HepG2 (cell line): ENCODE results near the gene RPS6KA2. TPM values are rescaled to one million over a fixed set of nuclear protein-coding genes. Genes with fewer than 3 reads are reported as not detected.
"Not testable (repeated sequence)": the region's sequence is repeated elsewhere in the genome, so short reads cannot be mapped to it uniquely, and the experiment has no call there.

ENCODE experiments used
- ATAC-seq: fragments of 200-7000 bp; cut with Tn5 transposase; 3 replicates; pipeline ENCODE4 v1.9.1; 2020; ENCODE audit warnings: mild to moderate bottlenecking, moderate library complexity
- BruUV-seq: library from RNA; stranded (reverse); fragments of 400-500 nt; replicated peaks from 2 replicates; lab custom pipeline; 2021; lab: Mats Ljungman, UMichigan
- CTCF ChIA-PET: fragments of 300-600 bp; formaldehyde crosslinking; extraction: SDS; loops from one replicate; lab custom pipeline; 2021; ENCODE audit warnings: low total read pairs, inconsistent platforms, low intra/inter-chr PET ratio; lab: Yijun Ruan, JAX
- POLR2A ChIA-PET: fragments of 350-600 bp; sonication (Branson Sonifier 250); formaldehyde crosslinking; loops from one replicate; lab custom pipeline; 2020; ENCODE audit warnings: antibody characterized with exemption, inconsistent platforms; lab: Yijun Ruan, JAX
- DNase-seq: peaks from one replicate; pipeline ENCODE4 v3.0.0-alpha.2; 2015; ENCODE audit warnings: low spot score
- FAIRE-seq: peaks from 3 replicates; lab custom pipeline; 2011; peaks lifted over from hg19 to GRCh38; lab: Jason Lieb, UNC
- H2AFZ ChIP-seq: one replicate; pipeline ENCODE4 v1.6.1; 2011; ENCODE audit warnings: low read length, inconsistent platforms
- H3K27ac ChIP-seq: fragments of 300-600 bp; 3 replicates; pipeline ENCODE4 v1.8.0; 2011; ENCODE audit warnings: mixed run types, mild to moderate bottlenecking, mixed read lengths, low read length, inconsistent platforms; ENCODE audit not compliant: insufficient read depth; ENCODE audit errors: extremely low read length
- H3K27me3 ChIP-seq, 2 experiments: fragments of 200-600 bp in 1 of 2; 2 replicates in 1 of 2; 3 replicates in 1 of 2; pipeline versions ENCODE4 v1.6.0 to v1.8.0; 2011; ENCODE audit warnings: low read length in 2 of 2, mild to moderate bottlenecking in 2 of 2, moderate library complexity in 2 of 2, inconsistent platforms in 1 of 2; ENCODE audit not compliant: insufficient read depth in 2 of 2, control insufficient read depth in 1 of 2
- H3K36me3 ChIP-seq, 2 experiments: fragments of 200-600 bp in 1 of 2; replicated peaks in 1 of 2; 2 replicates in 1 of 2; 3 replicates in 1 of 2; pipeline versions ENCODE4 v1.5.1 to v1.8.0; 2011; ENCODE audit warnings: low read length in 2 of 2, inconsistent platforms in 1 of 2; ENCODE audit not compliant: insufficient read depth in 2 of 2, control insufficient read depth in 1 of 2
- H3K4me1 ChIP-seq: 2 replicates; pipeline ENCODE4 v1.5.1; 2012; ENCODE audit warnings: low read length, inconsistent platforms; ENCODE audit not compliant: insufficient read depth
- H3K4me2 ChIP-seq: 2 replicates; pipeline ENCODE4 v1.6.0; 2011; ENCODE audit warnings: low read depth, low read length, inconsistent platforms
- H3K4me3 ChIP-seq, 3 experiments: fragments of 200-600 bp in 1 of 3; sonication (generic), shearing (Covaris generic) in 1 of 3; replicated peaks in 1 of 3; 2 replicates each; pipeline ENCODE4 v1.5.1; 2011 to 2016; ENCODE audit warnings: low read length in 3 of 3, inconsistent platforms in 2 of 3, low read depth in 2 of 3, mild to moderate bottlenecking in 2 of 3, control low read depth in 1 of 3, mixed read lengths in 1 of 3; ENCODE audit not compliant: insufficient read depth in 1 of 3
- H3K79me2 ChIP-seq: one replicate; pipeline ENCODE4 v1.6.1; 2011; ENCODE audit warnings: low read length, inconsistent platforms; ENCODE audit not compliant: insufficient read depth
- H3K9ac ChIP-seq: 2 replicates; pipeline ENCODE4 v1.6.0; 2011; ENCODE audit warnings: mild to moderate bottlenecking, low read depth, low read length, inconsistent platforms; ENCODE audit not compliant: insufficient read depth
- H3K9me3 ChIP-seq: 2 replicates; pipeline ENCODE4 v1.5.1; 2012; ENCODE audit warnings: mild to moderate bottlenecking, low read length
- H4K20me1 ChIP-seq: 2 replicates; pipeline ENCODE4 v1.6.0; 2011; ENCODE audit warnings: inconsistent platforms, mild to moderate bottlenecking, low read length, moderate library complexity; ENCODE audit not compliant: insufficient read depth
- GFI1 ChIP-seq: sonication (generic); formaldehyde crosslinking; IDR thresholded peaks from 2 replicates; pipeline ENCODE4 v1.5.0; 2020; ENCODE audit warnings: missing genetic modification reagents, mild to moderate bottlenecking, borderline replicate concordance
- KDM6A ChIP-seq: IDR thresholded peaks from 2 replicates; pipeline ENCODE4 v1.6.1; 2016; ENCODE audit warnings: low read depth
- LCORL ChIP-seq, 2 experiments: fragments of 450-650 bp in 1 of 2; sonication (generic) in 1 of 2; formaldehyde crosslinking in 1 of 2; IDR thresholded peaks; 2 replicates each; pipeline versions ENCODE4 v1.5.0 to v1.6.1; 2017 to 2020; ENCODE audit warnings: antibody characterized with exemption in 1 of 2, missing genetic modification reagents in 1 of 2
- RARA ChIP-seq: IDR thresholded peaks from 2 replicates; pipeline ENCODE4 v1.6.1; 2016; ENCODE audit warnings: missing genetic modification reagents, missing compliant biosample characterization
- ZNF713 ChIP-seq: sonication (generic); formaldehyde crosslinking; IDR thresholded peaks from 2 replicates; pipeline ENCODE4 v1.4.0; 2020; ENCODE audit warnings: mild to moderate bottlenecking, missing genetic modification reagents
- WGBS: methylation state at CpG from one replicate; pipeline ENCODE4 v1.1.6; 2017; ENCODE audit warnings: low lambda C conversion rate; 5-methylcytosine and 5-hydroxymethylcytosine counted together
- in situ Hi-C: cut with HindIII; loops from 2 replicates; pipeline ENCODE4 v1.10.0; 2017; ENCODE audit warnings: low pct_unique_long_range_greater_than_20kb; ENCODE audit not compliant: extremely low pct_ligation_motif_present
- intact Hi-C: fragments of 100-400 bp; cut with micrococcal nuclease; formaldehyde crosslinking; loops from one replicate; pipeline ENCODE4 v1.10.0; 2022; ENCODE audit not compliant: unreplicated experiment
- polyA plus RNA-seq, 8 experiments: library from polyadenylated mRNA; depleted of rRNA in 3 of 8; stranded (reverse) in 7 of 8; unstranded in 1 of 8; fragments of >200 nt; fragmentation: Illumina TruSeq in 4 of 8; extraction: Trizol in 4 of 8; gene quantifications; 2 replicates each; pipeline versions ENCODE4 v1.2.1 to v1.2.3, GENCODE V29; 2011 to 2016; ENCODE audit warnings: low read depth in 4 of 8, missing spikeins in 1 of 8, mixed read lengths in 1 of 8; ENCODE audit not compliant: insufficient read depth in 1 of 8
- total RNA-seq, 5 experiments: library from RNA; depleted of rRNA; stranded (reverse); fragments of >200 nt; fragmentation: Illumina TruSeq; extraction: Trizol; gene quantifications; 2 replicates each; pipeline ENCODE4 v1.2.3, GENCODE V29; 2016; ENCODE audit warnings: low read depth in 1 of 5
- TF ChIP-seq, protein P1 (sequence below): sonication (generic); formaldehyde crosslinking; IDR thresholded peaks from 2 replicates; pipeline ENCODE4 v1.5.1; 2020; ENCODE audit warnings: missing genetic modification reagents, mild to moderate bottlenecking, borderline replicate concordance
- TF ChIP-seq, protein P2 (sequence below): sonication (generic); formaldehyde crosslinking; conservative IDR thresholded peaks from 2 replicates; pipeline ENCODE4 v1.5.0; 2020; ENCODE audit warnings: missing genetic modification reagents
- TF ChIP-seq, protein P3 (sequence below): sonication (generic); formaldehyde crosslinking; IDR thresholded peaks from 2 replicates; pipeline ENCODE4 v1.4.0; 2020; ENCODE audit warnings: missing genetic modification reagents
- TF ChIP-seq, protein P4 (sequence below): sonication (generic); formaldehyde crosslinking; IDR thresholded peaks from 2 replicates; pipeline ENCODE4 v1.4.0; 2020; ENCODE audit warnings: mild to moderate bottlenecking, missing genetic modification reagents

Gene RPS6KA2
- total and polyA plus RNA-seq, 2 of the 13 experiments (the other 11 are each of a cell fraction or from before 2014, with no cell fraction given), result 0.22 to 0.38 TPM

GRCh38 chr6:166529586-166529985, 97.5 kb downstream of the RPS6KA2 start (continued):
- TF ChIP-seq, protein P1, sequence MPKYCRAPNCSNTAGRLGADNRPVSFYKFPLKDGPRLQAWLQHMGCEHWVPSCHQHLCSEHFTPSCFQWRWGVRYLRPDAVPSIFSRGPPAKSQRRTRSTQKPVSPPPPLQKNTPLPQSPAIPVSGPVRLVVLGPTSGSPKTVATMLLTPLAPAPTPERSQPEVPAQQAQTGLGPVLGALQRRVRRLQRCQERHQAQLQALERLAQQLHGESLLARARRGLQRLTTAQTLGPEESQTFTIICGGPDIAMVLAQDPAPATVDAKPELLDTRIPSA, result no peak
- TF ChIP-seq, protein P2, sequence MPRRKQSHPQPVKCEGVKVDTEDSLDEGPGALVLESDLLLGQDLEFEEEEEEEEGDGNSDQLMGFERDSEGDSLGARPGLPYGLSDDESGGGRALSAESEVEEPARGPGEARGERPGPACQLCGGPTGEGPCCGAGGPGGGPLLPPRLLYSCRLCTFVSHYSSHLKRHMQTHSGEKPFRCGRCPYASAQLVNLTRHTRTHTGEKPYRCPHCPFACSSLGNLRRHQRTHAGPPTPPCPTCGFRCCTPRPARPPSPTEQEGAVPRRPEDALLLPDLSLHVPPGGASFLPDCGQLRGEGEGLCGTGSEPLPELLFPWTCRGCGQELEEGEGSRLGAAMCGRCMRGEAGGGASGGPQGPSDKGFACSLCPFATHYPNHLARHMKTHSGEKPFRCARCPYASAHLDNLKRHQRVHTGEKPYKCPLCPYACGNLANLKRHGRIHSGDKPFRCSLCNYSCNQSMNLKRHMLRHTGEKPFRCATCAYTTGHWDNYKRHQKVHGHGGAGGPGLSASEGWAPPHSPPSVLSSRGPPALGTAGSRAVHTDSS, result no peak
- TF ChIP-seq, protein P3, sequence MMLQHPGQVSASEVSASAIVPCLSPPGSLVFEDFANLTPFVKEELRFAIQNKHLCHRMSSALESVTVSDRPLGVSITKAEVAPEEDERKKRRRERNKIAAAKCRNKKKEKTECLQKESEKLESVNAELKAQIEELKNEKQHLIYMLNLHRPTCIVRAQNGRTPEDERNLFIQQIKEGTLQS (CRISPR knock-in tag), result no peak
- no peak for TF ChIP-seq KDM6A
- TF ChIP-seq, protein P4, sequence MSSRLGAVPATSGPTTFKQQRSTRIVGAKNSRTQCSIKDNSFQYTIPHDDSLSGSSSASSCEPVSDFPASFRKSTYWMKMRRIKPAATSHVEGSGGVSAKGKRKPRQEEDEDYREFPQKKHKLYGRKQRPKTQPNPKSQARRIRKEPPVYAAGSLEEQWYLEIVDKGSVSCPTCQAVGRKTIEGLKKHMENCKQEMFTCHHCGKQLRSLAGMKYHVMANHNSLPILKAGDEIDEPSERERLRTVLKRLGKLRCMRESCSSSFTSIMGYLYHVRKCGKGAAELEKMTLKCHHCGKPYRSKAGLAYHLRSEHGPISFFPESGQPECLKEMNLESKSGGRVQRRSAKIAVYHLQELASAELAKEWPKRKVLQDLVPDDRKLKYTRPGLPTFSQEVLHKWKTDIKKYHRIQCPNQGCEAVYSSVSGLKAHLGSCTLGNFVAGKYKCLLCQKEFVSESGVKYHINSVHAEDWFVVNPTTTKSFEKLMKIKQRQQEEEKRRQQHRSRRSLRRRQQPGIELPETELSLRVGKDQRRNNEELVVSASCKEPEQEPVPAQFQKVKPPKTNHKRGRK, result no peak
- TF ChIP-seq RARA (CRISPR knock-in tag), result no peak
- no peak for TF ChIP-seq ZNF713
- no peak for TF ChIP-seq GFI1 (CRISPR knock-in tag)
- no peak for TF ChIP-seq LCORL (IDR thresholded peaks at IDR 0.05)
- TF ChIP-seq LCORL (CRISPR knock-in tag; IDR thresholded peaks at IDR 0.05), result no peak

DNA sequence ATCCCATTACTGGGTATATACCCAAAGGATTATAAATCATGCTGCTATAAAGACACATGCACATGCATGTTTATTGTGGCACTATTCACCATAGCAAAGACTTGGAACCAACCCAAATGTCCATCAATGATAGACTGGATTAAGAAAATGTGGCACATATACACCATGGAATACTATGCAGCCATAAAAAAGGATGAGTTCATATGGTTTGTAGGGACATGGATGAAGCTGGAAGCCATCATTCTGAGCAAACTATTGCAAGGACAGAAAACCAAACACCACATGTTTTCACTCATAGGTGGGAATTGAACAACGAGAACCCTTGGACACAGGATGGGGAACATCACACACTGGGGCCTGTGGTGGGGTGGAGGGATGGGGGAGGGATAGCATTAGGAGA, 98.0 kb downstream of the RPS6KA2 start:
- BruUV-seq, H4K20me1 ChIP-seq, FAIRE-seq, H3K9me3 ChIP-seq, CTCF ChIA-PET, POLR2A ChIA-PET, DNase-seq, H3K36me3 ChIP-seq, intact Hi-C loops, H3K4me1 ChIP-seq, H3K79me2 ChIP-seq, ATAC-seq, in situ Hi-C loops, H3K9ac ChIP-seq, H3K4me3 ChIP-seq, H3K4me2 ChIP-seq, H2AFZ ChIP-seq, H3K27ac ChIP-seq: not testable (repeated sequence)
- 0% methylated on average over 1 of the region's 1 CpG for WGBS
- peaks cover 10 to 71% of the 10 kb centered on the region in 2 experiments; a peak in 4 of 5 replicates for H3K27me3 ChIP-seq
